Caco-2 (cell line): ENCODE data around the gene VN1R5. TPM values are rescaled to one million over a fixed set of nuclear protein-coding genes. Genes with fewer than 3 reads are reported as not detected.

Source experiments
- BruUV-seq: library from RNA; stranded (reverse); fragments of 400-500 nt; replicated peaks from 2 replicates; lab custom pipeline; 2021; lab: Mats Ljungman, UMichigan
- CTCF ChIA-PET: fragments of 300-600 bp; sonication (Branson Sonifier 250); formaldehyde crosslinking; loops from one replicate; lab custom pipeline; 2022; ENCODE audit warnings: antibody characterized with exemption; lab: Charles Lee
- POLR2A ChIA-PET: fragments of 300-600 bp; sonication (Branson Sonifier 250); formaldehyde crosslinking; loops from one replicate; lab custom pipeline; 2022; ENCODE audit warnings: antibody characterized with exemption; lab: Charles Lee
- DNase-seq, 2 experiments: peaks; one replicate each; pipeline versions ENCODE4 v3.0.0 to v3.0.0-alpha.2; 2020 to 2022
- H3K27me3 ChIP-seq: replicated peaks from 2 replicates; pipeline ENCODE4 v1.6.0; 2011; ENCODE audit warnings: low read length; ENCODE audit not compliant: control insufficient read depth, insufficient read depth
- H3K36me3 ChIP-seq: 2 replicates; pipeline ENCODE4 v1.5.1; 2011; ENCODE audit warnings: low read length; ENCODE audit not compliant: control insufficient read depth, insufficient read depth
- H3K4me1 ChIP-seq: fragments of 250-450 bp; sonication (Bioruptor Pico); 2 replicates; pipeline ENCODE4 v1.5.1; 2020; ENCODE audit warnings: mild to moderate bottlenecking
- H3K4me3 ChIP-seq: 2 replicates; pipeline ENCODE4 v1.5.1; 2011; ENCODE audit warnings: low read depth, mild to moderate bottlenecking, control low read depth, low read length
- H3K9me3 ChIP-seq: fragments of 250-450 bp; sonication (Bioruptor Pico); 2 replicates; pipeline ENCODE4 v1.5.1; 2020; ENCODE audit warnings: mild to moderate bottlenecking, moderate library complexity
- H3K27ac Mint-ChIP-seq: one replicate; pipeline ENCODE4 v1.8.0; 2022; ENCODE audit warnings: mixed read lengths; ENCODE audit not compliant: unreplicated experiment
- H3K27me3 Mint-ChIP-seq: one replicate; pipeline ENCODE4 v1.8.0; 2022; ENCODE audit warnings: mixed read lengths; ENCODE audit not compliant: insufficient read depth, unreplicated experiment
- H3K36me3 Mint-ChIP-seq: one replicate; pipeline ENCODE4 v1.8.0; 2022; ENCODE audit warnings: mild to moderate bottlenecking, mixed read lengths; ENCODE audit not compliant: insufficient read depth, unreplicated experiment
- H3K4me1 Mint-ChIP-seq: one replicate; pipeline ENCODE4 v1.8.0; 2022; ENCODE audit warnings: low read depth, mixed read lengths; ENCODE audit not compliant: unreplicated experiment
- H3K4me3 Mint-ChIP-seq: one replicate; pipeline ENCODE4 v1.8.0; 2022; ENCODE audit warnings: mild to moderate bottlenecking, moderate library complexity, mixed read lengths; ENCODE audit not compliant: unreplicated experiment
- H3K9me3 Mint-ChIP-seq: one replicate; pipeline ENCODE4 v1.8.0; 2022; ENCODE audit warnings: mixed read lengths; ENCODE audit not compliant: unreplicated experiment
- intact Hi-C: fragments of 100-400 bp; cut with micrococcal nuclease; formaldehyde crosslinking; loops from one replicate; pipeline ENCODE4 v1.10.0; 2022; ENCODE audit not compliant: unreplicated experiment
- total RNA-seq: library from RNA; stranded (reverse); gene quantifications from 2 replicates; pipeline ENCODE4 v1.2.3, GENCODE V29; 2022
- TF ChIP-seq, protein P1 (sequence below), 2 experiments: fragments of 200-600 bp in 1 of 2; IDR thresholded peaks; 1 replicate in 1 of 2; 2 replicates in 1 of 2; pipeline versions ENCODE4 v1.5.1 to v1.8.0; 2011 to 2022; ENCODE audit warnings: antibody characterized with exemption in 1 of 2, control low read depth in 1 of 2, inconsistent platforms in 1 of 2, low read depth in 1 of 2, low read length in 1 of 2, mild to moderate bottlenecking in 1 of 2, moderate library complexity in 1 of 2; ENCODE audit not compliant: insufficient read depth in 1 of 2, severe bottlenecking in 1 of 2, unreplicated experiment in 1 of 2

VN1R5 gene
- total RNA-seq, 1 experiment from 2014 or later, result not detected

GRCh38 chr1:247269133-247269532, 13.3 kb downstream of the VN1R5 start:
- ChIA-PET POLR2A (no interaction called here), CTCF (no interaction called here)
- peaks cover 30% of the 10 kb centered on the region for H3K9me3 Mint-ChIP-seq
- Histone ChIP-seq H3K4me3 (no peak overlapping the region), H3K9me3 (no peaks in the 10 kb centered on the region), H3K4me1 (no peaks in the 10 kb centered on the region), H3K27me3 (no peaks in the 10 kb centered on the region), H3K36me3 (no peaks in the 10 kb centered on the region)
- H3K27ac Mint-ChIP-seq, result no peak overlapping the region
- DNase-seq, result no peak
- H3K27me3 Mint-ChIP-seq, result no peaks in the 10 kb centered on the region
- TF ChIP-seq, protein P1, sequence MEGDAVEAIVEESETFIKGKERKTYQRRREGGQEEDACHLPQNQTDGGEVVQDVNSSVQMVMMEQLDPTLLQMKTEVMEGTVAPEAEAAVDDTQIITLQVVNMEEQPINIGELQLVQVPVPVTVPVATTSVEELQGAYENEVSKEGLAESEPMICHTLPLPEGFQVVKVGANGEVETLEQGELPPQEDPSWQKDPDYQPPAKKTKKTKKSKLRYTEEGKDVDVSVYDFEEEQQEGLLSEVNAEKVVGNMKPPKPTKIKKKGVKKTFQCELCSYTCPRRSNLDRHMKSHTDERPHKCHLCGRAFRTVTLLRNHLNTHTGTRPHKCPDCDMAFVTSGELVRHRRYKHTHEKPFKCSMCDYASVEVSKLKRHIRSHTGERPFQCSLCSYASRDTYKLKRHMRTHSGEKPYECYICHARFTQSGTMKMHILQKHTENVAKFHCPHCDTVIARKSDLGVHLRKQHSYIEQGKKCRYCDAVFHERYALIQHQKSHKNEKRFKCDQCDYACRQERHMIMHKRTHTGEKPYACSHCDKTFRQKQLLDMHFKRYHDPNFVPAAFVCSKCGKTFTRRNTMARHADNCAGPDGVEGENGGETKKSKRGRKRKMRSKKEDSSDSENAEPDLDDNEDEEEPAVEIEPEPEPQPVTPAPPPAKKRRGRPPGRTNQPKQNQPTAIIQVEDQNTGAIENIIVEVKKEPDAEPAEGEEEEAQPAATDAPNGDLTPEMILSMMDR (IDR thresholded peaks at IDR 0.05; ENCODE audit: insufficient read depth in 1 of 2, low read depth in 1 of 2, low read length in 1 of 2, severe bottlenecking in 1 of 2, unreplicated experiment in 1 of 2), result no peak
- H3K4me3 Mint-ChIP-seq, result no peak overlapping the region
- intact Hi-C loops, result no loop called here
- H3K4me1 Mint-ChIP-seq, result no peaks in the 10 kb centered on the region
- no peaks in the 10 kb centered on the region for H3K36me3 Mint-ChIP-seq
- BruUV-seq, result no TSS peak

- intact Hi-C loops, result no loop called here
- no peak for DNase-seq
- H3K4me3 Mint-ChIP-seq, result no peak overlapping the region
- ChIA-PET POLR2A (no interaction called here), CTCF (no interaction called here)
- H3K36me3 Mint-ChIP-seq, result no peaks in the 10 kb centered on the region
- H3K27ac Mint-ChIP-seq, result no peak overlapping the region
- TF ChIP-seq, protein P1 (IDR thresholded peaks at IDR 0.05; ENCODE audit: insufficient read depth in 1 of 2, low read depth in 1 of 2, low read length in 1 of 2, severe bottlenecking in 1 of 2, unreplicated experiment in 1 of 2), result no peak
- no TSS peak for BruUV-seq
- Histone ChIP-seq H3K4me1 (no peaks in the 10 kb centered on the region), H3K36me3 (no peaks in the 10 kb centered on the region), H3K27me3 (no peaks in the 10 kb centered on the region), H3K4me3 (no peak overlapping the region), H3K9me3 (no peaks in the 10 kb centered on the region)
- no peaks in the 10 kb centered on the region for H3K4me1 Mint-ChIP-seq
- H3K9me3 Mint-ChIP-seq, result peaks cover 26% of the 10 kb centered on the region
- H3K27me3 Mint-ChIP-seq, result no peaks in the 10 kb centered on the region
Observed at GRCh38 chr1:247270003-247270402, 14.1 kb downstream of the VN1R5 start.

DNA sequence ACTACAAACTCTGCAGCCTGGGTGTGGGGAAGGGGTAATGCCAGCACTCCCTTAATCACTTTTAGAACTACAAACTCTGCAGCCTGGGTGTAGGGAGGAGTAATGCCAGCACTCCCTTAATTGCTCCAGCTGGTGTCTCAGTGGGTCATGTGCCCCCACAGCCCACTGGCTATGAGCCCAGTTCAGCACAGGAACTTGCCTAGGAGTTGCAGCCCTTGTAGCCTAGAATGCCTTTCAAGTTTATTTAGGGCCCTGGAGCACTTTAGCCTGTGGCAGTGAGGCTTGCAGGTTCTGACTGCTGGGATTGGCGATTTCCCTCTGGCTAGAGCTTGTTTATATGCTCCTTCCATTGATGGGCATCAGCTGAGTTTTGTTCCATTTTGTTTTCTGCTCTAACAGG, 17.1 kb downstream of the VN1R5 start:
- Mint-ChIP-seq H3K36me3 (no peaks in the 10 kb centered on the region), H3K27me3 (no peaks in the 10 kb centered on the region), H3K4me1 (no peaks in the 10 kb centered on the region), H3K9me3 (peaks cover 41% of the 10 kb centered on the region), H3K4me3 (no peak overlapping the region), H3K27ac (no peak overlapping the region)
- intact Hi-C loops, result no loop called here
- no TSS peak for BruUV-seq
- no peak overlapping the region for H3K4me3 ChIP-seq
- POLR2A ChIA-PET, result no interaction called here
- no peak for DNase-seq
- H3K36me3 ChIP-seq, result no peaks in the 10 kb centered on the region
- TF ChIP-seq, protein P1 (IDR thresholded peaks at IDR 0.05; ENCODE audit: insufficient read depth in 1 of 2, low read depth in 1 of 2, low read length in 1 of 2, severe bottlenecking in 1 of 2, unreplicated experiment in 1 of 2), result no peak
- H3K27me3 ChIP-seq, result no peaks in the 10 kb centered on the region
- H3K4me1 ChIP-seq, result no peaks in the 10 kb centered on the region
- CTCF ChIA-PET, result no interaction called here
- no peaks in the 10 kb centered on the region for H3K9me3 ChIP-seq
